Skin epidermis (tissue), 12 donors: ENCODE measurements around the gene AHI1.
"Not testable (repeated sequence)": the region's sequence is repeated elsewhere in the genome, so short reads cannot be mapped to it uniquely, and the experiment has no call there.

Source experiments
- H3K27ac ChIP-seq, 21 experiments: fragments of 200-600 bp; sonication (generic) in 11 of 21; one replicate each; pipeline ENCODE4 v1.5.0; 2020; ENCODE audit warnings: mild to moderate bottlenecking in 3 of 21, inconsistent platforms in 2 of 21, moderate library complexity in 2 of 21
- H3K4me3 ChIP-seq, 7 experiments: fragments of 200-600 bp; sonication (generic) in 2 of 7; one replicate each; pipeline ENCODE4 v1.5.0; 2020; ENCODE audit warnings: inconsistent platforms in 2 of 7, mild to moderate bottlenecking in 2 of 7, moderate library complexity in 1 of 7

Gene AHI1

DNA sequence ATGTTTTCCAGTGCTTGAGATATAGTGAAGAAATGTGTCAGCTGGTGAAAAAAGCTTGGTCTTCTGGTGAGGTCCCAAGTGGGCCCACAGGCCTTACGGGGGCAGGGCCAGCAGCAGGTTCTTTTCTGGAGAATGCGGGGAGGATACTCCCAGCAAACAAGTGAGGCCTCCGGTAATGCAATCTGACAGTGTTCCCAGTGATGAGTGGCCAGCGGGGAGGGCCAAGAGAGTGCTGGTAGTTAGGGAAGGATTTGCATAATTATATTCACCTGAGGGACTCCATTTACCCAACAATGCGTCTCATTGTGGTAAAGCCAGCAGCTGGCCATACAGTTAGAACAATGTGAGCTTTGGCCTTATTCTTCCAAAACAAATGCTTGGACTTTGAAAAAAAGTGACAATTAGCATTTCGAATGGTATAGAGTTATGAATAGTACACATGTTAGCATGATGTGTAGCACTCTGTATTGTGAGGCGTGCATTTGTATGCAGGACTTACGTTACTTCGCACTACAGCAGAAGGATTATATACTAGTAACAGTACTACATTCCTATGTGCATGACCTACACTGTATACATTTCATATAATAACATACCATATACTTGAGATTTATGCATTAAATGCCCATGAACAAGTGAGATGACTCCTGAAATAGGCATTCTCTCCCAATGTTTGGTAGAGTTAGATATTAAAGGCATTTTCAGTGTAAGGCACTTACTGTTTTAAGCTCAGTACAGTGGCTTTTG lies 246.6 kb downstream of the AHI1 start:
- Histone ChIP-seq H3K4me3 (no peak overlapping the region), H3K27ac (no peak overlapping the region)

DNA sequence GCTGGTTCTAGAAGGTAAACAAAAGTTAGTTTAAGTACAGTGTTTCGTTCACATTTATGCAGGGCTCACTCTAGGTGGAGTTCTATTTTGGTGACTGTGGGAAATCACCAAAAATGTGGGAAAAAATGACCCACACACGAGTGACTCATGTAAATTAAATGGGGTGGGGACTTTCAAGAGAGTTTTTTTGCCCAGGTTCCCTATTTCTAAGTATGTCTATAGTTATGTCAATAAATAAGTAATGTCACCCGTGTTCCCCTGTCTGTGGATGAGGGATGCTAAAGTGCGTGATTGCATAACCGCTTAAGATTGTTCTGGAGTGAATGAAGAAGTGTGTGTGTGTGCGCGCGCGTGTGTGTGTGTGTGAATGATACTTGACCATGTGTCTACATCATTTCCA lies 247.3 kb downstream of the AHI1 start:
- H3K27ac ChIP-seq, result no peak overlapping the region
- H3K4me3 ChIP-seq, result no peak overlapping the region

DNA sequence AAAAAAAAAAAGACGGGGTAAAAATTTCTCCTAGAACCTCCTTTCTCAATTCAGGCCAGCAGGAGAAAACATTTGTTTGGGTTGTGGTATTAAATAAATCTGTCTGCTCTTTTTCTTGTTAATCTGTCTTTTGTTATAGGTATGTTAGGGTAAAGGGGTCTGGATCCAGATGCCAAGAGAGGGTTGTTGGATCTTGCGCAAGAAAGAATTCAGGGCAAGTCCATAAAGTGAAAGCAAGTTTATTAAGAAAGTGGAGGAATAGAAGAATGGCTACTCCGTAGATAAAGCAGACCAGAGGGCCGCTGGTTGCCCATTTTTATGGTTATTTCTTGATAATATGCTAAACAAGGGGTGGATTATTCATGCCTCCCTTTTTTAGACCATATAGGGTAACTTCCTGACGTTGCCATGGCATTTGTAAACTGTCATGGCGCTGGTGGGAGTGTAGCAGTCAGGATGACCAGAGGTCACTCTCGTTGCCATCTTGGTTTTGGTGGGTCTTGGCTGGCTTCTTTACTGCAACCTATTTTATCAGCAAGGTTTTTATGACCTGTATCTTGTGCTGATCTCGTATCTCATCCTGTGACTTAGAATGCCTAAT lies 251.0 kb downstream of the AHI1 start:
- H3K27ac ChIP-seq, H3K4me3 ChIP-seq: not testable (repeated sequence)

DNA sequence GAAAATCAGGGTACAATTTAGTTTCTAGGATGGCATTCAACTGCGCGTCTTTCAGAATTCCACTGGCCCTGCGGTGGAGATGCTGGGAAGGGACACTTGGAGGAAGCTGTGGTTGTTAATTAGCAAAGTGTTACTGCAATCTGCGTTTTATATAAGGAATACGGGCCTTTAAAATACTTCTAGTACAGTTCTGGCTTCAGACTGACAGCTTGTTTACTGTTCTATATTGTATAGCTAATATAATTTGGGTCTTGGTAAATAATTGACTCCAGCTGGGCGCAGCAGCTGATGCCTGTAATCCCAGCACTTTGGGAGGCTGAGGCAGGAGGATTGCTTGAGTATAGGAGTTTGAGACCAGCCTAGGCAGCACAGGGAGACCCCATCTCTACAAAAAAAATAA lies 252.7 kb downstream of the AHI1 start:
- Histone ChIP-seq H3K4me3 (no peak overlapping the region), H3K27ac (no peak overlapping the region)

DNA sequence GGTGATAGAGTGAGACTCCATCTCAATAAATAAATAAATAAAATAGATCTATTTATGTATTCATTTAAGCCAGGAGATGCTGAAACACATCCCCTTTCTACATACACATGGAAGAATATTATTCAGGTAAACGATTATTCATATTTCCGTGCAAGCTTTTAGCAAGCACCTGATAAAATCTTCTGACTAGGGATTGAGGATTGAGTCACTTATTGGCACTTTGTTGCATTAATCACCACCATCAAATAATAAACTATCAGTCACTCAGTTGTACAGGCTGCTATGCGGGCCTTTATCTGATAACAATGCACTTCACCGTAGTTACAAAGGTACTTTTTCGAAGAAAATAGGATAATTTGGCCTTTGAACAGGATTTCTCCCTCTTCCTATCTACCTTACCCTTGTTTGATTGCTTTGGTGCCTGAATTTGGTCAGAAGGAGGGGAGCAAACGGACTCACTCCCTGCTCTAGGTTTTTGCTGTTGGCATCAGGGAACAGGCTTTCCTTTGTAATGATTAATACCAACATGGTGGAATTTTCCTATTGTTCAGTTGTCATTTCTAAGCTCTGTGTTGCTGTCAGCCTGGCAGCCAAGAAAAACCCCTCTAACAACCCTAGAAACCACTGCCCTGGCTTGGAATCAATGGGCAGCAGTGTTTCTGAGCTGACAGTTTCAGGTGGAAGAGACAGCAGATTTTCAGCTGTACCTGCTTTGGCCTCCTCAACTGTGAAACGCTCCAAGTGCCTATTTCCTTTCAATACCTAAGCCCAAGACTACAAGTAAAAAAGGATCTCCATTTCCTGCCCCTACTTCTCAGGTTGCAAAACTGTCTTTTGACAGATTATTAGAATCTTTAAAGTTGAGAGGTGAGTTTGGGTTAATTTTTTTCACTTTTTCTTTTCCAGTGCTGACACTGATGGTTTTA lies 253.4 kb downstream of the AHI1 start:
- Histone ChIP-seq H3K27ac (peak overlapping the region in 1 of 21 experiments; percentile 23), H3K4me3 (no peak overlapping the region)

DNA sequence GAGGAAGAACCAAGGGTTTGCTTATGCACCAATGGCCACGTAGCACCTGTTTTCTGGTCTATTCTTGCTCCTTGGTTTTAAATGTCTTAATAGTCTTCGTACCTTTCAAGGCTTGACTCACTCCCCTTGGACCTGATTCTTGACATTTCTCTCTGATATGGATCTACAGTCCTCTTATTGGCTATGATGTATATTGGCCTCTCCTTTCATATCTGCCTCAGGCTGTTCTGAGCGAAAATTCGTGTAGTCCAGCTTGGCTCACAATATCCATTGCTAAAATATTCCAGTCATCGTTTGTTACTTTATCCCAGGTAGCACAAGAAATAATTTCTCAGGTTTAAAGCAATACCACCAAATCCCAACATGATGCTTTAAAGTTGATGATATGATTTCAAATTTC lies 256.8 kb downstream of the AHI1 start:
- no peak overlapping the region for H3K27ac ChIP-seq
- H3K4me3 ChIP-seq, result no peak overlapping the region

DNA sequence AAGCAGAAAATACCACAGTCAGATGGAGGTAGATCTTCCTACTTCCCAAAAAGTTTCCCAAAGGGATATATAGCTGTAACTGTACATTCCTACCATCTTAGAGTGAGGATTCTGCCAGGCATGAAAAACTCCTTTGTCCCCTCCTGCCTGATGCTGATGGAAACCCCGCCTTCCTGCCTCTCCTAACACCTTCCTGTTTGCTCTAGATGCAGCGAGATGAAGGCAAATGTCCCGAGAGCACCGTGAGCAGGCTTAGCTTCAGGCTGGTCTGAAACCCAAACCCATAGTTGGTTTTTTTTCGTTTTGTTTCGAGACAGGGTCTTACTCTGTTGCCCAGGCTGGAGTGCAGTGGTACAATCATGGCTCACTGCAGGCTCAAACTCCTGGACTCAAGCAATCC lies 260.8 kb downstream of the AHI1 start:
- no peak overlapping the region for H3K27ac ChIP-seq

DNA sequence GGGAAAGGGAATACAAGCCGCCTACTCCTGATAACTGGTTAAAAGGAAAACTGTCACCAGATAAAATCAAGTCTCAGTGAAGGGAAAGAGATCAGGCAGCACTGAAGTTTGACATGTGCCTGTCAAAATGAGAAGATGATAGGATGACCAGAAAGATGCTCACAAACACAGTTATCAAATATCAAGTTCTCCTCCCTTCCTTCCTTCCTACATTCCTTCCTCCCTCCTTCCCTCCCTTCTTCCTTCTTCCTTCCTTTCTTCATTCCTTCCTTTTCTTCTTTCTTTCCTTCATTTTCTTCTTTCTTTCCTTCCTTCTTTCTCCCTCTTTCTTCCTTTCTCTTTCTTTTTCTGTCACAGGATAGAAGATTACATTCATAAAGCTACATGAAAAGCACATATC lies 261.2 kb downstream of the AHI1 start:
- no peak overlapping the region for H3K27ac ChIP-seq

More for the DNA sequence above, 260.8 kb downstream of the AHI1 start:
- no peak overlapping the region for H3K4me3 ChIP-seq

DNA sequence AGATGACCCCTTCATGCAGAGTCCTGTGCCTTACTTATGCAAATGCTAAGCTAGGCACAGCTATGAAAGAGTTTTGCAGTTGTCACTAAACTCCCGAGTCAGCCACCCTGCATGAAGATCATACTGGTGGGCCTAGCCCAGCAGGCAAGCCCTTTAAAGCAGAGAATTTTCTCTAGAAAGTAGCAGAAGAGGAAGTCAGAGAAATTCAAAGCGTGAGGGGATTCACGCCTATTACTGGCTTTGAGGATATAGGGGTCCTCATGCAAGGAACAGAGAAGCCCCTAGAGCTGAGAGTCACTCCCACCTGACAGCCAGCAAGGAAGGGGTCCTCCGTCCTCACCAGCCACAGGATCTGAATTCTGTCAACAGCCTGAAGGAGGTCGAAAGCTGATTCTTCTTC lies 261.8 kb downstream of the AHI1 start:
- H3K27ac ChIP-seq, result no peak overlapping the region
- H3K4me3 ChIP-seq, result no peak overlapping the region

More for the DNA sequence above, 261.2 kb downstream of the AHI1 start:
- H3K4me3 ChIP-seq, result no peak overlapping the region

DNA sequence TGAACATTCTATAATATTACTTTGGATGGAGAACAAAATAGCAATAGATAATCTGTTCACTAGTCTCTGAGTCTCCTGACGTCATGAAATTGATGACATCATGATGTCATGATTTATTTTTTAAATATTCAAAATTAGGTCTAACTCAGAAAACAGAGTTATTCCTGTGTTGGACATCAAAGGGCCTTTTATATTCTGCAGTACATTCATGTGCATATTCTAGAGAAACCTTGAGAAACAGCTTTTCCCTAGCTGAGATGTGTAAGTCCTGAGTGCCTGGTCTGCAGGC lies 263.1 kb downstream of the AHI1 start:
- H3K27ac ChIP-seq, result no peak overlapping the region
- no peak overlapping the region for H3K4me3 ChIP-seq

DNA sequence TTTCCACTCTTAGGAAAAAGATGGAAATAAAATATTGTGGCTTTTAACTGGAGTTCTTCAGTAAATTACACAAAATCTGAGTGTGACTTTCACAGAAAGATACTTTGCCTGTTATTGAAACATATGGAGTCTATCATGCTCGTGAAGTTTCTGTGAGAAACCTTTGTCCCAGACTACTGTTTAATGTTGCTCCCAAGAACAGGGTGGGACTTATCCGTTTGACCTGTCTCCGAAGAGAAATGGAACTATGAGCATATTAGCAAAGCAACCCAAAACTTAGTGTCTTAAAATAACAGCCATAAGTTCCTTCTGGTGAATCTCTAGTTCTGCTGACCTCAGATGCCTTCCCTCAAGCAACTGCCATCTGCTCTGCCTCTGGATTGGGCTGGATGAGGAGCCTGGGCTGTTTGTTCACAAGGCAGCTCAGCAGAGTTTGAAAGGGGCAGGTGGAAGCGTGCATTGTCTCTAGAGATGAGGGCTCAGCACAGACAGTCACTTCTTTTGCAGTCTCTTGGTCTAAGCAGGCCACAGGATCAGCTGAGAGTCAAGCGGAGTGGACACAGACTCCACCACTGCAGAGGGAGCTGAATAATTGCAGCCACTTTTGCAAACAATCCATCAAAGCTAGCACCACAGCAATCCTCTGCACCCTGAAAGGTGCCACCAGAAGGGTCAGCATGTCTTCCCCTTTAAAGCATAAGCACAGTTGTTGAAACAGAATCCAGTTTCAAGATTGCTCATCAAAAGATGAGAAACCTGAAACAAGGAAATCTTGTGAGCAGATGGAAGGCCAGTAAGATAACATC lies 263.7 kb downstream of the AHI1 start:
- Histone ChIP-seq H3K27ac (no peak overlapping the region), H3K4me3 (no peak overlapping the region)
